H9 (cell line): ENCODE measurements around the gene DCLRE1B. TPM values are rescaled to one million over a fixed set of nuclear protein-coding genes. Genes with fewer than 3 reads are reported as not detected.

Experiments used
- DNase-seq: peaks from one replicate; pipeline ENCODE4 v3.0.0-alpha.2; 2017
- H2AFZ ChIP-seq: one replicate; pipeline ENCODE4 v1.6.1; 2013; ENCODE audit warnings: mild to moderate bottlenecking, low read length, control low read depth, moderate library complexity
- H2AK5ac ChIP-seq: 2 replicates; pipeline ENCODE4 v1.6.1; 2013; ENCODE audit warnings: low read length, control low read depth, mixed read lengths; ENCODE audit not compliant: insufficient read length
- H2BK120ac ChIP-seq: one replicate; pipeline ENCODE4 v1.6.1; 2013; ENCODE audit warnings: low read depth, mild to moderate bottlenecking, low read length, control low read depth, inconsistent platforms; ENCODE audit not compliant: poor library complexity, severe bottlenecking
- H2BK12ac ChIP-seq: 2 replicates; pipeline ENCODE4 v1.6.1; 2013; ENCODE audit warnings: low read length, control low read depth, mixed read lengths, low read depth; ENCODE audit not compliant: insufficient read length
- H2BK15ac ChIP-seq: 2 replicates; pipeline ENCODE4 v1.6.1; 2013; ENCODE audit warnings: low read depth, low read length, control low read depth
- H2BK20ac ChIP-seq: one replicate; pipeline ENCODE4 v1.6.1; 2013; ENCODE audit warnings: low read depth, mild to moderate bottlenecking, low read length, control low read depth, inconsistent platforms; ENCODE audit not compliant: poor library complexity, severe bottlenecking
- H2BK5ac ChIP-seq: 2 replicates; pipeline ENCODE4 v1.6.1; 2013; ENCODE audit warnings: low read length, control low read depth, mixed read lengths; ENCODE audit not compliant: insufficient read length
- H3K14ac ChIP-seq: 2 replicates; pipeline ENCODE4 v1.6.1; 2013; ENCODE audit warnings: low read length, control low read depth; ENCODE audit not compliant: insufficient read depth
- H3K18ac ChIP-seq: 2 replicates; pipeline ENCODE4 v1.6.1; 2013; ENCODE audit warnings: low read depth, mild to moderate bottlenecking, mixed read lengths, low read length, control low read depth; ENCODE audit not compliant: insufficient read length
- H3K23ac ChIP-seq: 2 replicates; pipeline ENCODE4 v1.6.1; 2013; ENCODE audit warnings: low read length, control low read depth, mixed read lengths, low read depth; ENCODE audit not compliant: insufficient read length
- H3K23me2 ChIP-seq: 2 replicates; pipeline ENCODE4 v1.6.1; 2013; ENCODE audit warnings: low read depth, mild to moderate bottlenecking, mixed read lengths, low read length, control low read depth; ENCODE audit not compliant: insufficient read length, poor library complexity, severe bottlenecking
- H3K27ac ChIP-seq: 2 replicates; pipeline ENCODE4 v1.5.1; 2013; ENCODE audit warnings: low read length, control low read depth, mixed read lengths, low read depth; ENCODE audit not compliant: insufficient read length
- H3K27me3 ChIP-seq: 2 replicates; pipeline ENCODE4 v1.6.1; 2013; ENCODE audit warnings: low read length, control low read depth, inconsistent platforms; ENCODE audit not compliant: insufficient read depth
- H3K4ac ChIP-seq: 2 replicates; pipeline ENCODE4 v1.6.1; 2013; ENCODE audit warnings: low read depth, mild to moderate bottlenecking, control low read depth, inconsistent platforms, low read length, moderate library complexity
- H3K4me1 ChIP-seq: 2 replicates; pipeline ENCODE4 v1.6.1; 2013; ENCODE audit warnings: low read length, control low read depth, inconsistent platforms; ENCODE audit not compliant: insufficient read depth
- H3K4me2 ChIP-seq: 2 replicates; pipeline ENCODE4 v1.6.1; 2013; ENCODE audit warnings: low read length, control low read depth, mixed read lengths; ENCODE audit not compliant: insufficient read length, insufficient read depth
- H3K56ac ChIP-seq: 2 replicates; pipeline ENCODE4 v1.6.1; 2013; ENCODE audit warnings: low read depth, mild to moderate bottlenecking, mixed read lengths, low read length, control low read depth; ENCODE audit not compliant: insufficient read length
- H3K79me1 ChIP-seq: 2 replicates; pipeline ENCODE4 v1.6.1; 2013; ENCODE audit warnings: low read depth, mild to moderate bottlenecking, moderate library complexity, low read length, control low read depth, inconsistent platforms; ENCODE audit not compliant: insufficient read depth, poor library complexity, severe bottlenecking
- H3K79me2 ChIP-seq: 2 replicates; pipeline ENCODE4 v1.6.1; 2013; ENCODE audit warnings: low read length, control low read depth, inconsistent platforms; ENCODE audit not compliant: insufficient read depth
- H3K9ac ChIP-seq: 2 replicates; pipeline ENCODE4 v1.6.1; 2013; ENCODE audit warnings: low read length, control low read depth, mixed read lengths; ENCODE audit not compliant: insufficient read length; ENCODE audit errors: extremely low read depth
- H3K9me3 ChIP-seq: one replicate; pipeline ENCODE4 v1.6.1; 2013; ENCODE audit warnings: low read depth, low read length, inconsistent platforms; ENCODE audit not compliant: control insufficient read depth
- H3T11ph ChIP-seq: one replicate; pipeline ENCODE4 v1.6.1; 2013; ENCODE audit warnings: mild to moderate bottlenecking, low read length, control low read depth, inconsistent platforms
- H4K20me1 ChIP-seq: one replicate; pipeline ENCODE4 v1.6.1; 2013; ENCODE audit not compliant: control insufficient read depth, insufficient read length, insufficient read depth
- H4K5ac ChIP-seq: 2 replicates; pipeline ENCODE4 v1.6.1; 2013; ENCODE audit warnings: low read depth, mild to moderate bottlenecking, mixed read lengths, low read length, control low read depth; ENCODE audit not compliant: insufficient read length
- H4K8ac ChIP-seq: replicated peaks from 2 replicates; pipeline ENCODE4 v1.6.1; 2013; ENCODE audit warnings: low read length, control low read depth, mixed read lengths, low read depth; ENCODE audit not compliant: insufficient read length
- H4K91ac ChIP-seq: 2 replicates; pipeline ENCODE4 v1.6.1; 2013; ENCODE audit warnings: low read depth, mild to moderate bottlenecking, moderate library complexity, mixed read lengths, low read length, control low read depth; ENCODE audit not compliant: insufficient read length
- H3K27ac Mint-ChIP-seq, 3 experiments: 2 replicates in 2 of 3; 3 replicates in 1 of 3; pipeline ENCODE4 v1.8.0; 2020 to 2021; ENCODE audit warnings: mixed read lengths in 3 of 3, mild to moderate bottlenecking in 1 of 3, moderate library complexity in 1 of 3
- H3K27me3 Mint-ChIP-seq: 2 replicates; pipeline ENCODE4 v1.8.0; 2021; ENCODE audit warnings: low read depth, mild to moderate bottlenecking, moderate library complexity, mixed read lengths
- H3K36me3 Mint-ChIP-seq, 3 experiments: 2 replicates in 2 of 3; 3 replicates in 1 of 3; pipeline ENCODE4 v1.8.0; 2020 to 2021; ENCODE audit warnings: low read depth in 3 of 3, mixed read lengths in 3 of 3; ENCODE audit not compliant: insufficient read depth in 1 of 3
- H3K4me1 Mint-ChIP-seq, 2 experiments: 2 replicates each; pipeline ENCODE4 v1.8.0; 2020; ENCODE audit warnings: mixed read lengths in 2 of 2
- H3K4me3 Mint-ChIP-seq, 2 experiments: 2 replicates in 1 of 2; 3 replicates in 1 of 2; pipeline ENCODE4 v1.8.0; 2020 to 2021; ENCODE audit warnings: mild to moderate bottlenecking in 2 of 2, mixed read lengths in 2 of 2, moderate library complexity in 1 of 2
- H3K9me3 Mint-ChIP-seq, 2 experiments: 2 replicates in 1 of 2; 3 replicates in 1 of 2; pipeline ENCODE4 v1.8.0; 2020; ENCODE audit warnings: mild to moderate bottlenecking in 2 of 2, mixed read lengths in 2 of 2, moderate library complexity in 1 of 2
- CTCF ChIP-seq: fragments of 200-600 bp; sonication (generic); conservative IDR thresholded peaks from 3 replicates; pipeline ENCODE4 v1.8.0; 2021; ENCODE audit warnings: antibody characterized with exemption, mild to moderate bottlenecking
- WGBS: extraction: QIAGEN DNeasy Blood & Tissue Kit; methylation state at CpG from one replicate; pipeline ENCODE4 v1.1.7; 2013; ENCODE audit warnings: missing lambda C conversion rate, low lambda C conversion rate, mixed read lengths; ENCODE audit not compliant: insufficient read length; ENCODE audit errors: extremely low coverage; 5-methylcytosine and 5-hydroxymethylcytosine counted together
- total RNA-seq: library from RNA; stranded (reverse); gene quantifications from 2 replicates; pipeline ENCODE4 v1.2.1, GENCODE V29; 2021

Gene DCLRE1B
- total RNA-seq, 1 experiment from 2014 or later: 13.4 TPM

- Histone ChIP-seq H2BK15ac (no peak overlapping the region), H3K79me2 (no peaks in the 10 kb centered on the region), H3K9me3 (no peaks in the 10 kb centered on the region), H3K4me1 (no peaks in the 10 kb centered on the region), H2AFZ (no peak overlapping the region), H3K4me2 (no peak overlapping the region), H3T11ph (no peak overlapping the region), H3K14ac (no peak overlapping the region), H4K20me1 (no peaks in the 10 kb centered on the region), H3K27me3 (no peaks in the 10 kb centered on the region), H3K18ac (no peak overlapping the region), H2BK12ac (no peak overlapping the region), H3K23ac (no peak overlapping the region), H2AK5ac (no peak overlapping the region), H3K23me2 (no peaks in the 10 kb centered on the region), H4K5ac (no peak overlapping the region), H4K91ac (no peak overlapping the region), H3K9ac (no peak overlapping the region), H2BK5ac (no peak overlapping the region), H2BK120ac (no peak overlapping the region), H4K8ac (no peak overlapping the region), H3K56ac (no peak overlapping the region), H3K27ac (no peak overlapping the region), H3K4ac (no peak overlapping the region), H2BK20ac (no peak overlapping the region), H3K79me1 (no peaks in the 10 kb centered on the region)
- WGBS: no CpG with 5 or more reads among the region's 8 CpGs
- no peak overlapping the region for H3K27ac Mint-ChIP-seq
- H3K27me3 Mint-ChIP-seq: no peaks in the 10 kb centered on the region
- no peaks in the 10 kb centered on the region for H3K4me1 Mint-ChIP-seq
- no peak for TF ChIP-seq CTCF
- no peak overlapping the region for H3K4me3 Mint-ChIP-seq
- DNase-seq: no peak
- no peaks in the 10 kb centered on the region for H3K9me3 Mint-ChIP-seq
- H3K36me3 Mint-ChIP-seq: peaks cover 2 to 31% (median 21%) of the 10 kb centered on the region in 3 experiments; a peak in 4 of 7 replicates
Observed at GRCh38 chr1:113895961-113896360, 9.2 kb upstream of the DCLRE1B start.
